Uterus (tissue), 4 donors: ENCODE measurements around the gene VAV1. TPM values are rescaled to one million over a fixed set of nuclear protein-coding genes. Genes with fewer than 3 reads are reported as not detected.

Source experiments
- DNase-seq, 2 donors: peaks; one replicate each; pipeline ENCODE4 v3.0.0-alpha.2; 2019 to 2020
- H3K27ac ChIP-seq, 2 donors: fragments of 200-600 bp; sonication (generic); 1 replicate in 1 of 2; 2 replicates in 1 of 2; pipeline ENCODE4 v1.5.1; 2016 to 2018
- H3K27me3 ChIP-seq, 2 donors: fragments of 200-600 bp; sonication (generic); one replicate each; pipeline ENCODE4 v1.5.1; 2018 to 2019; ENCODE audit warnings: control low read depth in 1 of 2
- H3K36me3 ChIP-seq, 2 donors: fragments of 200-600 bp; sonication (generic); one replicate each; pipeline ENCODE4 v1.5.1; 2019; ENCODE audit warnings: control low read depth in 1 of 2
- H3K4me1 ChIP-seq, 2 donors: fragments of 200-600 bp; sonication (generic); one replicate each; pipeline ENCODE4 v1.5.1; 2018 to 2019; ENCODE audit warnings: control low read depth in 1 of 2
- H3K4me3 ChIP-seq, 2 donors: fragments of 200-600 bp; sonication (generic); 1 replicate in 1 of 2; 2 replicates in 1 of 2; pipeline ENCODE4 v1.5.1; 2018 to 2019; ENCODE audit warnings: mild to moderate bottlenecking in 1 of 2
- H3K9me3 ChIP-seq, 2 donors: fragments of 200-600 bp; sonication (generic); one replicate each; pipeline ENCODE4 v1.5.1; 2019; ENCODE audit warnings: control low read depth in 1 of 2
- POLR2A ChIP-seq, 2 donors: fragments of 450-650 bp; IDR thresholded peaks; one replicate each; pipeline ENCODE4 v1.6.1; 2016; ENCODE audit warnings: antibody characterized with exemption in 2 of 2, mild to moderate bottlenecking in 1 of 2, moderate library complexity in 1 of 2
- intact Hi-C: fragments of 100-400 bp; cut with DNase I; formaldehyde crosslinking; loops from one replicate; pipeline ENCODE4 v1.15.1; 2023; ENCODE audit warnings: low total_unique reads
- total RNA-seq, 4 donors: library from RNA; depleted of rRNA in 3 of 4; stranded (reverse); fragments of >200 nt in 3 of 4; gene quantifications; one replicate each; pipeline versions ENCODE4 v1.1.0 to v1.2.4, GENCODE V29; 2014 to 2023
- TF ChIP-seq, protein P1 (sequence below), 4 experiments: fragments of 200-600 bp in 2 of 4; fragments of 450-650 bp in 2 of 4; sonication (generic) in 2 of 4; IDR thresholded peaks; one replicate each; pipeline ENCODE4 v1.5.1; 2016 to 2019; ENCODE audit warnings: antibody characterized with exemption in 4 of 4, mild to moderate bottlenecking in 2 of 4, moderate library complexity in 1 of 4
- donor health status: DM: yes; HTN: yes; CAD: no.

The VAV1 gene
- total RNA-seq, 4 donors from 2014 or later: 0.29 to 7.9 (median 4.6) TPM

DNA sequence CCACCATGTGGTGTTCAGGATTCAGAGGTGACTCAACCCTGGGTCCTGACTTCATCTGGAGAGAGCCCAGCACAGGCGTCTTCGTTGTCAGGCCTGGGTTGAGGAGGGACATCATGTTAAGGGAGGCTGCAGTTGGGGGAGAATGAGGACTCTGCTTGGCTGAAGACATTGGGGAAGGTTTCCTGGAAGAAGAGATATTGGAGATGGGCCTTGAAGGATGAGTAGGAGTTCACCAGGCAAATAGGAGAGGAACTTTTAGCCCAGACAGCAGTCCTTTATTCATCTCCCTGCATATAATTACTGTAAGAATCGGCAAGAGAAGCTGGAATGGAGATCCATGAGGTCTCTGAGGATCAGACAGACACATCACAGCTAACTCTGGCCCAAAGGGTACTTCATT is 38.9 kb downstream of the VAV1 start:
- TF ChIP-seq, protein P1, sequence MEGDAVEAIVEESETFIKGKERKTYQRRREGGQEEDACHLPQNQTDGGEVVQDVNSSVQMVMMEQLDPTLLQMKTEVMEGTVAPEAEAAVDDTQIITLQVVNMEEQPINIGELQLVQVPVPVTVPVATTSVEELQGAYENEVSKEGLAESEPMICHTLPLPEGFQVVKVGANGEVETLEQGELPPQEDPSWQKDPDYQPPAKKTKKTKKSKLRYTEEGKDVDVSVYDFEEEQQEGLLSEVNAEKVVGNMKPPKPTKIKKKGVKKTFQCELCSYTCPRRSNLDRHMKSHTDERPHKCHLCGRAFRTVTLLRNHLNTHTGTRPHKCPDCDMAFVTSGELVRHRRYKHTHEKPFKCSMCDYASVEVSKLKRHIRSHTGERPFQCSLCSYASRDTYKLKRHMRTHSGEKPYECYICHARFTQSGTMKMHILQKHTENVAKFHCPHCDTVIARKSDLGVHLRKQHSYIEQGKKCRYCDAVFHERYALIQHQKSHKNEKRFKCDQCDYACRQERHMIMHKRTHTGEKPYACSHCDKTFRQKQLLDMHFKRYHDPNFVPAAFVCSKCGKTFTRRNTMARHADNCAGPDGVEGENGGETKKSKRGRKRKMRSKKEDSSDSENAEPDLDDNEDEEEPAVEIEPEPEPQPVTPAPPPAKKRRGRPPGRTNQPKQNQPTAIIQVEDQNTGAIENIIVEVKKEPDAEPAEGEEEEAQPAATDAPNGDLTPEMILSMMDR (IDR thresholded peaks at IDR 0.05): no peak
- no peak for TF ChIP-seq POLR2A (IDR thresholded peaks at IDR 0.05)
- intact Hi-C loops: no loop called here
- Histone ChIP-seq H3K27ac (no peak overlapping the region), H3K4me1 (no peaks in the 10 kb centered on the region), H3K27me3 (no peaks in the 10 kb centered on the region), H3K9me3 (no peaks in the 10 kb centered on the region), H3K36me3 (no peaks in the 10 kb centered on the region), H3K4me3 (no peak overlapping the region)
- no peak for DNase-seq

DNA sequence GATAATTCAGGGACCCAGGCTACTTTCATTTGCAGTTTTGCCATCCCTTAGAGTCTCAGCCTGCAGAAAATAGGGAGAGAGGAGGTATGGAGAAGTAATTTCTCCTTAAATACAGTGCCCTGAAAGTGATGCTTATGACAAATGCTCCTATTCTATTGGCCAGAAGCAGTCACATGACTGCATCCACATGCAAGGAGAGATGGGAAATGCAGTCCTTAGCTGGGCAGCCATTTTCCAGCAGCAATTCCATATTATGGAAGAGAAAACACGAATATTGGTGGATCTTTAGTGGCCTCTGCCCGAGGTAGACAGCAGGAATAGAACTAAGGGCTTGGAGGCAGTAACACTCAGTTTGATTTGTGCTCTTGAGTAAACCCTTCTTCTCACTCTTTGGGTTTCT is 39.4 kb downstream of the VAV1 start:
- Histone ChIP-seq H3K27me3 (no peaks in the 10 kb centered on the region), H3K9me3 (no peaks in the 10 kb centered on the region), H3K4me1 (no peaks in the 10 kb centered on the region), H3K4me3 (no peak overlapping the region), H3K27ac (no peak overlapping the region), H3K36me3 (no peaks in the 10 kb centered on the region)
- DNase-seq: no peak
- intact Hi-C loops: no loop called here
- TF ChIP-seq POLR2A (IDR thresholded peaks at IDR 0.05): no peak
- TF ChIP-seq, protein P1 (IDR thresholded peaks at IDR 0.05): no peak

DNA sequence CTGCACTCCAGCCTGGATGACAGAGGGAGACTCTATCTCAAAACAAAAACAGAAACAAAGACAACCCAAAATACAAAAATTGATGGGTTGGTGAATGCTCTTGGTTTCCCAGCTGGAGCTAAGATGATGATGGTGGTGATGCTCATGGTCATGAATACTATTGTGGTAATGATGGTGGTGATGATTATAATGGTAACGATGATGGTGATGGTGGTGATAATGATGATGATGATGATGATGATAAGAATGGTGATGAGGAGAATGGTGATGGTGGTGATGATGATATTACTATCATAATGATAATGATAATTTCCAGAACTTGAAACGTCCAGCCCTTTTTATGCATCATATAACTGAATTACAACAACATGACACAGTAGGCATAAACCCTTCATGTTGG is 40.1 kb downstream of the VAV1 start:
- Histone ChIP-seq H3K9me3 (no peaks in the 10 kb centered on the region), H3K36me3 (no peaks in the 10 kb centered on the region), H3K27ac (no peak overlapping the region), H3K4me1 (no peaks in the 10 kb centered on the region), H3K27me3 (no peaks in the 10 kb centered on the region), H3K4me3 (no peak overlapping the region)
- no peak for TF ChIP-seq POLR2A (IDR thresholded peaks at IDR 0.05)
- TF ChIP-seq, protein P1 (IDR thresholded peaks at IDR 0.05): no peak
- no peak for DNase-seq
- intact Hi-C loops: no loop called here

DNA sequence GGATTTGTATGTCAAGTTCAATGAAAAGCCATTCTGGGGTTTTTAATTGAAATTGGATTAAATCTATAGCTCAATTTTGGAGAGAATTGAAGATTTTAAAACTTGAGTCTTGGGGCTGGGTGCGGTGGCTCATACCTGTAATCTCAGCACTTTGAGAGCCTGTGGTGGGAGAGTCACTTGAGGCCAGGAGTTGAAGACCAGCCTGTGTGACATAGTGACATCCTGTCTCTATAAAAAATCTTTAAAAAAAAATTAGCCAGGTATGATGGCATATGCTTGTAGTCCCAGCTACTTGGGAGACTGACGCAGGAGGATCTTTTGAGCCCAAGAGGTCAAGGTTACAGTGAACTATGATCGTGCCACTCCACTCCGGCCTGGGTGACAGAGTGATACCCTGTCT is 41.2 kb downstream of the VAV1 start:
- intact Hi-C loops: no loop called here
- no peak overlapping the region for H3K4me3 ChIP-seq
- TF ChIP-seq POLR2A (IDR thresholded peaks at IDR 0.05): no peak
- TF ChIP-seq, protein P1 (IDR thresholded peaks at IDR 0.05): no peak
- H3K27ac ChIP-seq: no peak overlapping the region
- no peaks in the 10 kb centered on the region for H3K36me3 ChIP-seq
- no peaks in the 10 kb centered on the region for H3K4me1 ChIP-seq
- no peaks in the 10 kb centered on the region for H3K27me3 ChIP-seq
- no peaks in the 10 kb centered on the region for H3K9me3 ChIP-seq
- DNase-seq: no peak

DNA sequence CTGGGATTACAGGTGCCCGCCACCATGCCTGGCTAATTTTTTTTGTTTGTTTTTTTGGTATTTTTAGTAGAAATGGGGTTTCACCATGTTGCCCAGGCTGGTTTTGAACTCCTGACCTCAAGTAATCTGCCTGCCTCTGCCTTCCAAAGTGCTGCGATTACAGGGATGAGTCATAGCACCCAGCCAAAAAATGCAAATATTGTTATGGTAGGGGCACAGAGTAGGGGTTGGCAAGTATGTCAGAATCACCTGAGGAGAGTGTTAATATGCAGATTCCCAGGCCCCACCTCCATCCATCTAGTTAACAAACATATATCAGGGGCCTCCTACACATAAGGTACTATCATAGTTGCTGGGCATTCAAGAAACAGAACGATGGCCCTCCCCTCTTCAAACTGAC is 44.7 kb downstream of the VAV1 start:
- H3K4me3 ChIP-seq: no peak overlapping the region
- peaks cover 0 to 7% of the 10 kb centered on the region in 2 donors for H3K9me3 ChIP-seq
- intact Hi-C loops: no loop called here
- DNase-seq: no peak
- TF ChIP-seq POLR2A (IDR thresholded peaks at IDR 0.05): no peak
- TF ChIP-seq, protein P1 (IDR thresholded peaks at IDR 0.05): no peak
- no peaks in the 10 kb centered on the region for H3K36me3 ChIP-seq
- H3K27ac ChIP-seq: no peak overlapping the region
- no peaks in the 10 kb centered on the region for H3K27me3 ChIP-seq
- no peaks in the 10 kb centered on the region for H3K4me1 ChIP-seq
